Stimulated activated CD4-positive, alpha-beta T cell treated with anti-CD3 and anti-CD28 coated beads, Interleukin-12 subunit alpha, Interleukin-12 subunit beta, amount 100 ng/mL, for 4 hours (primary cell): ENCODE data around the gene TMTC4.
"Not testable (repeated sequence)": the region's sequence is repeated elsewhere in the genome, so short reads cannot be mapped to it uniquely, and the experiment has no call there.

Experiments used
- DNase-seq: peaks from one replicate; pipeline ENCODE4 v3.0.0-alpha.2; 2020

Gene TMTC4

DNA sequence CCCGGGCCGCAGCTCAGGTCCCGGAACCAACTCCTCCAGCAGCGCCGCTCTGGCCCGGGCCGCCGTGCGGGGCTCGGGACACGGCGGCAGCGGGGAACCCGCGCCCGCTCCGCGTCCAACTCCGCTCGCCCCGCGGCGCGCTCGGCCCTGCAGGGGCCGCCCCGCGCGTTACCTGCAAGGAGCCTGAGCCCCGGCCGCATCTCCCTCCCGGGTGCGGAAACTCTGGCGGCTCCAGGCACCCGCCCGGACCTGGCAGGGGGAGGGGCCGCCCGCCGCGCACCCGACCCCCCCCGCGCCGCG lies at the start of gene TMTC4:
TMTC4 (minus strand) TSS at position 224 of the 300 bp plus-strand sequence. CDS start 4,433 bp downstream, outside the sequence.
- DNase-seq, result no peak

GRCh38 chr13:100722517-100722916 lies 47.9 kb upstream of the TMTC4 start:
- DNase-seq, result no peak

GRCh38 chr13:100721885-100722512 lies 47.4 kb upstream of the TMTC4 start:
- peak; percentile 42 for DNase-seq

GRCh38 chr13:100715604-100716003 lies 41.0 kb upstream of the TMTC4 start:
- DNase-seq, result no peak

DNA sequence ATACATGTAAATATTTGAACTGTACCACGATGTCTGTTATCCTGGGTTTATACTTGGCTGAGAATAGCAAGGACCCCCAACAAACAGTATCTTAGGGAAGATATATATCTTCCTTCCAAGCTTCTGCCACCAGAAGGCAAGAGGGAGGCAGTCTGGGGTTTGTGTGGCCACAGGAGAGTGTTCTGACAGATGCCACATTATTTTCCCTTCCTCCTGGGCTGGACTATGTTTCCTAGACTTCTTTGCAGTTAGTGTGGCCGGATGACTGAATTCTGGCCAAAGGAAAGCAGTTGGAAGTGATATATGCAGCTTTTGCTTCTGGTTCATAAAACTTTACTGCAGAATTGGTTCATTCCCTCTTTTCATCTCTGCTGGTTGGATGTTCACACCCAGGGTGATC lies 39.9 kb upstream of the TMTC4 start:
- no peak for DNase-seq

GRCh38 chr13:100710176-100710575 lies 35.6 kb upstream of the TMTC4 start:
- DNase-seq, result no peak

DNA sequence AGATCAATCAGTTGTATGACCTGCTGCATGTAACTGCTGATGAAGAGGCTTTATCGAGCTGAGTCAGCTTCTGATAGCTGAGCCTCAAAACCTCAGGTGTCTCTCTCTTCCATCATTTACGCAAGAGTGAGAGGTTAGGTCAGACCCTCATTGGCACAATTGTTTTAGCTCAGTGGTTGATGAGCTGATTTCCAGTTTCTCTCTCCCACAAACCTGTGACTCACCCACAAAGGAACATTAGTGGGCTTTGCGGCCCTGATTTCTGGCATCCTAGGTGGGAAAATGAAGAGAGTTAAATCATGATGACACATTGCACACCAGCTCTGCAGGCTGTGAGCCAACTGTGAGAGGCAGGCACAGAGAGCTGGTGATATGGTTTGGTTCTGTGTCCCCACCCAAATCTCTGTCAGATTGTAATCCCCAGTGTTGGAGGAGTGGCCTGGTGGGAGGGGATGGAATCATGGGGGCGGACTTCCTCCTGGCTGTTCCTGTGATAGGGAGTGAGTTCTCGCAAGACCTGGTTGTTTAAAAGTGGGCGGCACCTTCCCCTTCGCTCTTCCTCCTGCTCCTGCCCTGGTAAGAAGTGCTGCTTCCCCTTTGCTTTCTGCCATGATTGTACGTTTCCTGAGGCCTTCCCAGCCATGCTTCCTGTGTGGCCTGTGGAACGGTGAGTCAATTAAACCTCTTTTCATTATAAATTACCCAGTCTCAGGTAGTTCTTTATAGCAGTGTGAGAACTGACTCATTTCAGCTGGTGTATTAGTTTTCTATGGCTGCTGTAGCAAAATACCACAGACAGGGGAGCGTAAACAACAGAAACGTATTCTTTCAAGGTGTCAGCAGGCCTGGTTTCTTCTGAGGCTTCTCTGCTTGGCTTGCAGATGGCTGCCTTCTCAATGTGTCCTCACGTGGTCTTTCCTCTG lies 33.5 kb upstream of the TMTC4 start:
- DNase-seq, result no peak

DNA sequence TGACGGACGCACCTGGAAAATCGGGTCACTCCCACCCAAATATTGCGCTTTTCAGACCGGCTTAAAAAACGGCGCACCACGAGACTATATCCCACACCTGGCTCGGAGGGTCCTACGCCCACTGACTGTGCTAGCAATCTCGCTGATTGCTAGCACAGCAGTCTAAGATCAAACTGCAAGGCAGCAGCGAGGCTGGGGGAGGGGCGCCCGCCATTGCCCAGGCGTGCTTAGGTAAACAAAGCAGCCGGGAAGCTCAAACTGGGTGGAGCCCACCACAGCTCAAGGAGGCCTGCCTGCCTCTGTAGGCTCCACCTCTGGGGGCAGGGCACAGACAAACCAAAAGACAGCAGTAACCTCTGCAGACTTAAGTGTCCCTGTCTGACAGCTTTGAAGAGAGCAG lies 23.7 kb upstream of the TMTC4 start:
- DNase-seq, result not testable (repeated sequence)

GRCh38 chr13:100695509-100695773 lies 20.8 kb upstream of the TMTC4 start:
- no peak for DNase-seq

GRCh38 chr13:100694722-100695508 lies 20.3 kb upstream of the TMTC4 start:
- DNase-seq, result no peak

DNA sequence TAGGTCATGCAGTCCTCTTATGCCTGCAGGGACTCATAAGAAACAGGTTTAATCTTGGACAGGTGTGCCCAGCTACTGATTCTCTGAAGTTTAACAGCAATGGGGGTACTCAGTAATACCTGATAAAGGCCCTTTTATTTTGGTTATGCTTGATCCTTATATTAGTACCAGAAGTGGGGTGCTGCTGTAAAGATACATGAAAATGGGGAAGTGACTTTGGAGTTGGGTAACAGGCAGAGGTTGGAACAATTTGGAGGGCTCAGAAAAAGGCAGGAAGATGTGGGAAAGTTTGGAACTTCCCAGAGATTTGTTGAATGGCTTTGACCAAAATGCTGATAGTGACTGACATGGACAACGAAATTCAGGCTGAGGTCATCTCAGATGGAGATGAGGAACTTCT lies 14.6 kb upstream of the TMTC4 start:
- DNase-seq, result no peak

DNA sequence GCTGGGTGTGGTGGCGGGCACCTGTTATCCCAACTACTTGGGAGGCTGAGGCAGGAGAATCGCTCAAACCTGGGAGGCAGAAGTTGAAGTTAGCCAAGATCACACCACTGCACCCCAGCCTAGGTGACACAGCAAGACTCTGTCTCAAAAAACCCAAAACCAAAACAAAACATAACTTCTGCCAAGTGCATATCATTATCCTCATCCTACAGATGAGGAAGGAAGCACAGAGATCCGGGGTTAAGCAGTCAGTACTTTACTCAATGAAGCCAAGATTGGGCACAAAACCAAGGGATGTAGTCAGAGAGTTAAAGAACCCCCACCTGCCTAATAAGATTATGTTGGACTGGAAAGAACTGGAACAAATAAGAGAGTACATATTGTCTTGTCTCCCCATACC lies 5.5 kb upstream of the TMTC4 start:
- no peak for DNase-seq

- not testable (repeated sequence) for DNase-seq
Observed at GRCh38 chr13:100677128-100677527, 2.5 kb upstream of the TMTC4 start.

- DNase-seq, result no peak
Observed at GRCh38 chr13:100675661-100676129, 1.1 kb upstream of the TMTC4 start.

- peak; percentile 100 for DNase-seq
Observed at GRCh38 chr13:100674872-100675660, 471 bp upstream of the TMTC4 start.

DNA sequence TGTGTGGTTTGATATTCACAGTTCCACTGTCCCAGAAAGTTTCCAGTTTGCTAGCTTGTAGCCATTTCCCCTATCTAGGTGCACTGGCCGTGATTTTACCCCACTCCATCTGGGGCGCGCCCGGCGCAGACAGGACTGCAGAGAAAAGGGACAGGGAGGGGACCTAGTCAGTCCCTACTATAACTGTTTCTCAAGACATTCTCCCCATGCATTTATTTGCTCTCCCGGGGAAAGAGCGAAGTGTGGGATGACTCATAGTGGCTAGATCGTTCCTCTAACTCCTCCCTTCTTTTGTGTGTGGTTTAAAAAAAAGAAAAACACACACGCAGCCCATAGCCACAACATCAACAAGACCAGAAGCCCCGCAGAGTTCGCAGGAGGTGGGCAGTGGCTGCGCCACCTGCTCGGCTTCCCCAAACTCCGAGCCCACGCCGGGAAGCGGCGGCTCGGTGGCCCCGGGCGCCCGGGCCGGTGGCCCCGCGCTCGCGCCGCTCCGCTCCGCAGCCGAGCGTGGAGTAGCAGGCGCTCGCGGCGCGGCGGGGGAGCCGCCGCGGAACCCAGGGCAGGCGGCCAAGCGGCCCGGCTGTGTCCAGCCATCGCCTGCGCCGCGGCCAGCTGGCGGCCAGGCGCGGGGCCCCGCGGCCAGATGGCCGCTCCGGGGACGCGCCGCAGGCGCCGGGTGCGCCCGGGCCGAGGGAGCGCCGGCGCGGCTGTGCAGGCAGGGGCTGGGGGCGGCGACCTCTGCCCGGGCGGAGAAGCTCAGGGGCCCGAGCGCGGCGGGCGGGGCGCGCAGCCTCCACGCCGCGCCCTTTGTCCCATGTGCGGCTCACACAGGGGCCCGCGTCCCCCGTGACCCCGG lies 653 bp downstream of the TMTC4 start:
- DNase-seq, result peak; percentile 25

DNA sequence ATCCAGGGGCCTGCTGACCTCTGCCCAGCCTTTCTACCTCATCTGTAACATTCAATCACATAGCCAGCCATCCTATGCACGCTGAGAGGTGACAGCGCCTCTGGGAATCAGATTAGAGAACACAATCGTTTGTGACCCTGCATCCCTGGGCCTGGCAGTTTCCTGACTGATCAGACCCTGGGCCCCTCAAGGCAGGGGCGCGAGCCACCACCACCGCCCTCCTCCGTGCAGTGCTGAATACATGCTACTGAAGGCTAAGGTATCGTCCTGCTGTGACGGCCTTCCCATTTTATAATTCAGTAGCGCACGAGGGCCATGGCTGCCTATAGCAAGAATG lies 1.3 kb downstream of the TMTC4 start:
- DNase-seq, result no peak

GRCh38 chr13:100671389-100672182 lies 3.0 kb downstream of the TMTC4 start:
- no peak for DNase-seq

GRCh38 chr13:100668408-100668807 lies 6.2 kb downstream of the TMTC4 start:
- no peak for DNase-seq

DNA sequence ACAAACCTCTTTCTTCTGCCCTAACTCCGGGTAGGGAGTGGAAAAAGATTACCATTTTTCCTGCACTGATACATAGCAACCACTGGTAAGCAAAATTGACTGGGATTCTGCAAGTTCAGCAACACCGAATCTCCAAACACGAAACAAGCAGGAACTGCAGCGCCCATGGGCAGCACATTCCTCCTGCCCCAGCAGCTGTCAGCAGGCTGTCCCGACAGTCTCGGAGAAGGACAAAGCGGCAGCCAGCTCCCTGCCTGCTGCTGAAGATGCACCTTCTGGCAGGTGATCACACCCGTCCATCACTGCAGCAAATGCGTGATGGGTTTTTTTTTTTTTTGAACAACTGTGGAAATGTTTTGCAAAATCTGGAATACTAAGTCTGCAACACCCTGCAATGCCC lies 6.7 kb downstream of the TMTC4 start:
- no peak for DNase-seq

- DNase-seq, result no peak
Observed at GRCh38 chr13:100666124-100666523, 8.5 kb downstream of the TMTC4 start.
